Measurements from ENCODE around the gene LMBRD2.

- TF ChIP-seq CTCF (IDR thresholded peaks at IDR 0.05; ENCODE audit: extremely low read depth in 1 of 2, insufficient read depth in 1 of 2, low read depth in 1 of 2, low read length in 2 of 2): no peak
- no peak for TF ChIP-seq EZH2 (IDR thresholded peaks at IDR 0.05; ENCODE audit: borderline replicate concordance, low read depth, low read length, severe bottlenecking)
Observed at GRCh38 chr5:36096486-36096885, 55.2 kb downstream of the LMBRD2 start.

All from endothelial cell of umbilical vein (primary cell).